ENCODE results near the gene NKAIN2. TPM values are rescaled to one million over a fixed set of nuclear protein-coding genes. Genes with fewer than 3 reads are reported as not detected.

Gene NKAIN2
- total RNA-seq, 1 experiment from 2014 or later, result not detected

GRCh38 chr6:123806561-123806960, 2.9 kb downstream of the NKAIN2 start:
- ATAC-seq, result no peak
- H4K20me1 ChIP-seq (ENCODE audit: insufficient read depth), result no peaks in the 10 kb centered on the region
- H3K4me3 ChIP-seq (replicated peaks in 1 of 2; ENCODE audit: low read depth in 1 of 2, low read length in 2 of 2), result no peak overlapping the region
- no peak for DNase-seq (ENCODE audit: low read depth, low spot score)
- H3K27ac ChIP-seq (ENCODE audit: low read depth, low read length), result no peak overlapping the region
- no peak overlapping the region for H2AFZ ChIP-seq (ENCODE audit: low read depth, low read length, poor library complexity, severe bottlenecking)
- no peaks in the 10 kb centered on the region for H3K4me1 ChIP-seq (ENCODE audit: control insufficient read depth in 1 of 2, insufficient read depth in 2 of 2, low read length in 2 of 2)
- no peak overlapping the region for H3K9ac ChIP-seq (ENCODE audit: low read length)
- H3K36me3 ChIP-seq (ENCODE audit: control insufficient read depth in 1 of 2, insufficient read depth in 2 of 2, low read length in 2 of 2), result no peaks in the 10 kb centered on the region
- H3K79me2 ChIP-seq (ENCODE audit: insufficient read depth, low read length), result no peaks in the 10 kb centered on the region
- no TSS peak for BruUV-seq (replicated peaks)
- H3K27me3 ChIP-seq (ENCODE audit: insufficient read depth, low read length), result peaks cover 22% of the 10 kb centered on the region
- intact Hi-C loops (cut with micrococcal nuclease), result no loop called here
- no peak overlapping the region for H3K4me2 ChIP-seq (ENCODE audit: low read length)
- ChIA-PET RAD21 (ENCODE audit: low non-redundant PET in 1 of 2, low total read pairs in 2 of 2, uncharacterized antibody in 2 of 2, unreplicated experiment in 2 of 2) (no interaction called here), CTCF (no interaction called here), POLR2A (no interaction called here)
- H3K9me3 ChIP-seq (ENCODE audit: control insufficient read depth in 1 of 2, insufficient read depth in 1 of 2, low read depth in 1 of 2, low read length in 2 of 2), result no peaks in the 10 kb centered on the region
- H3K9me2 ChIP-seq (ENCODE audit: insufficient read depth), result no peaks in the 10 kb centered on the region
- no peak for TF ChIP-seq FOSL1 (IDR thresholded peaks at IDR 0.05; ENCODE audit: low read depth)
- no peak for TF ChIP-seq ZFX (IDR thresholded peaks at IDR 0.05)
- TF ChIP-seq ZNF274 (IDR thresholded peaks at IDR 0.05; ENCODE audit: low read depth, low read length), result no peak
- TF ChIP-seq EZH2 (IDR thresholded peaks at IDR 0.05), result no peak
- no peak for TF ChIP-seq YY1 (IDR thresholded peaks at IDR 0.05; ENCODE audit: extremely low read depth, insufficient replicate concordance, low read depth, low read length)
- TF ChIP-seq RAD21 (IDR thresholded peaks at IDR 0.05; ENCODE audit: low read depth), result no peak
- no peak for TF ChIP-seq EZH2phosphoT487 (IDR thresholded peaks at IDR 0.05; ENCODE audit: borderline replicate concordance)

- no peak overlapping the region for H3K9ac ChIP-seq (ENCODE audit: low read length)
- DNase-seq (ENCODE audit: low read depth, low spot score), result no peak
- no peaks in the 10 kb centered on the region for H3K4me1 ChIP-seq (ENCODE audit: control insufficient read depth in 1 of 2, insufficient read depth in 2 of 2, low read length in 2 of 2)
- no peak overlapping the region for H3K27ac ChIP-seq (ENCODE audit: low read depth, low read length)
- H3K4me2 ChIP-seq (ENCODE audit: low read length), result no peak overlapping the region
- H3K9me3 ChIP-seq (ENCODE audit: control insufficient read depth in 1 of 2, insufficient read depth in 1 of 2, low read depth in 1 of 2, low read length in 2 of 2), result no peaks in the 10 kb centered on the region
- H3K36me3 ChIP-seq (ENCODE audit: control insufficient read depth in 1 of 2, insufficient read depth in 2 of 2, low read length in 2 of 2), result no peaks in the 10 kb centered on the region
- no TSS peak for BruUV-seq (replicated peaks)
- H3K79me2 ChIP-seq (ENCODE audit: insufficient read depth, low read length), result no peaks in the 10 kb centered on the region
- POLR2A ChIA-PET, result no interaction called here
- RAD21 ChIA-PET (ENCODE audit: low non-redundant PET in 1 of 2, low total read pairs in 2 of 2, uncharacterized antibody in 2 of 2, unreplicated experiment in 2 of 2), result no interaction called here
- no peaks in the 10 kb centered on the region for H4K20me1 ChIP-seq (ENCODE audit: insufficient read depth)
- no peaks in the 10 kb centered on the region for H3K9me2 ChIP-seq (ENCODE audit: insufficient read depth)
- ATAC-seq, result no peak
- no peak overlapping the region for H2AFZ ChIP-seq (ENCODE audit: low read depth, low read length, poor library complexity, severe bottlenecking)
- peaks cover 27% of the 10 kb centered on the region for H3K27me3 ChIP-seq (ENCODE audit: insufficient read depth, low read length)
- intact Hi-C loops (cut with micrococcal nuclease), result no loop called here
- no peak for TF ChIP-seq SRF (IDR thresholded peaks at IDR 0.05; ENCODE audit: low read depth)
- no peak for TF ChIP-seq SIN3A (IDR thresholded peaks at IDR 0.05; ENCODE audit: low read depth)
- TF ChIP-seq SP1 (IDR thresholded peaks at IDR 0.05; ENCODE audit: low read depth), result no peak
- no peak for TF ChIP-seq YY1 (IDR thresholded peaks at IDR 0.05; ENCODE audit: extremely low read depth, insufficient replicate concordance, low read depth, low read length)
- no peak for TF ChIP-seq ATF3 (IDR thresholded peaks at IDR 0.05)
- TF ChIP-seq JUND (IDR thresholded peaks at IDR 0.05), result no peak
- no peak for TF ChIP-seq FOSL1 (IDR thresholded peaks at IDR 0.05; ENCODE audit: low read depth)
- TF ChIP-seq ZBTB33 (IDR thresholded peaks at IDR 0.05; ENCODE audit: extremely low read depth, insufficient replicate concordance, low read length), result no peak
- no peak for TF ChIP-seq CEBPB (IDR thresholded peaks at IDR 0.05; ENCODE audit: low read depth)
- no peak overlapping the region for H3K4me3 ChIP-seq (replicated peaks in 1 of 2; ENCODE audit: low read depth in 1 of 2, low read length in 2 of 2)
- CTCF ChIA-PET, result no interaction called here
Observed at GRCh38 chr6:123808556-123808955, 4.9 kb downstream of the NKAIN2 start.
